Measurements from ENCODE around the gene ASL. TPM values are rescaled to one million over a fixed set of nuclear protein-coding genes. Genes with fewer than 3 reads are reported as not detected.
"Not testable (repeated sequence)": the region's sequence is repeated elsewhere in the genome, so short reads cannot be mapped to it uniquely, and the experiment has no call there.

ASL gene
- total RNA-seq, 1 donor from 2014 or later = 35.5 TPM

GRCh38 chr7:66119245-66119850, 43.7 kb downstream of the ASL start:
- no peaks in the 10 kb centered on the region for H3K27me3 Mint-ChIP-seq
- H3K36me3 Mint-ChIP-seq = peaks cover 20% of the 10 kb centered on the region
- H3K9me3 Mint-ChIP-seq = no peaks in the 10 kb centered on the region
- H3K4me3 Mint-ChIP-seq = peak overlapping the region; percentile 8
- H3K4me1 Mint-ChIP-seq (ENCODE audit: unreplicated experiment) = peaks cover 31% of the 10 kb centered on the region
- no peak for DNase-seq (ENCODE audit: extremely low spot score, unreplicated experiment)
- peak overlapping the region; percentile 34 for H3K27ac Mint-ChIP-seq
- TF ChIP-seq CTCF (conservative IDR thresholded peaks at IDR 0.05) = no peak

- Mint-ChIP-seq H3K36me3 (peaks cover 16% of the 10 kb centered on the region), H3K27me3 (no peaks in the 10 kb centered on the region), H3K9me3 (no peaks in the 10 kb centered on the region), H3K4me1 (ENCODE audit: unreplicated experiment) (peaks cover 28% of the 10 kb centered on the region), H3K4me3 (no peak overlapping the region), H3K27ac (no peak overlapping the region)
- TF ChIP-seq CTCF (conservative IDR thresholded peaks at IDR 0.05) = no peak
- DNase-seq (ENCODE audit: extremely low spot score, unreplicated experiment) = no peak
Observed at GRCh38 chr7:66123175-66123528, 47.5 kb downstream of the ASL start.

- Mint-ChIP-seq H3K27ac (peak overlapping the region; percentile 53), H3K4me1 (ENCODE audit: unreplicated experiment) (peaks cover 16% of the 10 kb centered on the region)
- H3K4me3 Mint-ChIP-seq; H3K36me3 Mint-ChIP-seq; DNase-seq (ENCODE audit: extremely low spot score, unreplicated experiment); H3K9me3 Mint-ChIP-seq; H3K27me3 Mint-ChIP-seq: not testable (repeated sequence)
Observed at GRCh38 chr7:66124569-66124861, 48.9 kb downstream of the ASL start.

GRCh38 chr7:66125052-66125694, 49.6 kb downstream of the ASL start:
- TF ChIP-seq CTCF (conservative IDR thresholded peaks at IDR 0.05) = no peak
- Mint-ChIP-seq H3K4me1 (ENCODE audit: unreplicated experiment) (peaks cover 19% of the 10 kb centered on the region), H3K27me3 (no peaks in the 10 kb centered on the region), H3K36me3 (peaks cover 8% of the 10 kb centered on the region), H3K27ac (peak overlapping the region; percentile 17), H3K4me3 (no peak overlapping the region), H3K9me3 (no peaks in the 10 kb centered on the region)
- DNase-seq (ENCODE audit: extremely low spot score, unreplicated experiment) = no peak

GRCh38 chr7:66125781-66126352, 50.2 kb downstream of the ASL start:
- peaks cover 19% of the 10 kb centered on the region for H3K4me1 Mint-ChIP-seq (ENCODE audit: unreplicated experiment)
- H3K9me3 Mint-ChIP-seq; DNase-seq (ENCODE audit: extremely low spot score, unreplicated experiment); H3K27me3 Mint-ChIP-seq; H3K4me3 Mint-ChIP-seq: not testable (repeated sequence)
- H3K36me3 Mint-ChIP-seq = peaks cover 12% of the 10 kb centered on the region
- peak overlapping the region; percentile 17 for H3K27ac Mint-ChIP-seq

GRCh38 chr7:66127172-66127571, 51.6 kb downstream of the ASL start:
- not testable (repeated sequence) for H3K27me3 Mint-ChIP-seq; H3K4me3 Mint-ChIP-seq; H3K27ac Mint-ChIP-seq; DNase-seq (ENCODE audit: extremely low spot score, unreplicated experiment); H3K9me3 Mint-ChIP-seq
- Mint-ChIP-seq H3K4me1 (ENCODE audit: unreplicated experiment) (peaks cover 19% of the 10 kb centered on the region), H3K36me3 (peaks cover 16% of the 10 kb centered on the region)

- Mint-ChIP-seq H3K36me3 (peaks cover 49% of the 10 kb centered on the region), H3K4me1 (ENCODE audit: unreplicated experiment) (peaks cover 49% of the 10 kb centered on the region), H3K9me3 (no peaks in the 10 kb centered on the region), H3K27me3 (no peaks in the 10 kb centered on the region), H3K27ac (no peak overlapping the region), H3K4me3 (no peak overlapping the region)
- no peak for DNase-seq (ENCODE audit: extremely low spot score, unreplicated experiment)
- TF ChIP-seq CTCF (conservative IDR thresholded peaks at IDR 0.05) = no peak
Observed at GRCh38 chr7:66138994-66139752, 63.6 kb downstream of the ASL start.

Data from type B pancreatic cell (in vitro differentiated cells).